ENCODE results near the gene NOP10.

The NOP10 gene

GRCh38 chr15:34342737-34343575, at the start of gene NOP10, which contains the start of gene NUTM1:
NOP10 (minus strand) TSS chr15:34343136; CDS start chr15:34343073, 63 bp downstream.
NUTM1 (plus strand) TSS chr15:34343315; CDS start chr15:34343697, 382 bp downstream.
- TF ChIP-seq CTCF (IDR thresholded peaks at IDR 0.05), result peak; percentile 92

DNA sequence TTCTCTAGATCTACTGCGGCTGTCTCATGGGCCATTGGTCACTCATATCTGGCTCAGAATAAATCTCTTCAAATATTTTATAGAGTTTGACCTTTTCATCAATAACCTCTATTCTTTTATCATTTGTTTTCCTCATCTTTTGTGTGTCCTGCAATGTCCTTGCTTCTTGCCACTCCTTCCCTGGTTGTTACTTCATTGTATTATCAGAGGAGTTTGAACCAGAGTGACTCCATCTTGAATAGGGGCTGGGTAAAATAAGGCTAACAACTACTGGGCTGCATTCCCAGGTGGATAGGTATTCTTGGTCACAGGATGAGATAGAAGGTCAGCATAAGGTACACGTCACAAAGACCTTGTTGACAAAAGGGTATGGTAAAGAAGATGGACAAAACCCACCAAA, 33.9 kb upstream of the NOP10 start:
- no peak for TF ChIP-seq CTCF (IDR thresholded peaks at IDR 0.05)

GRCh38 chr15:34374816-34375215, 31.9 kb upstream of the NOP10 start:
- TF ChIP-seq CTCF (IDR thresholded peaks at IDR 0.05), result no peak

GRCh38 chr15:34373951-34374350, 31.0 kb upstream of the NOP10 start:
- TF ChIP-seq CTCF (IDR thresholded peaks at IDR 0.05), result no peak

DNA sequence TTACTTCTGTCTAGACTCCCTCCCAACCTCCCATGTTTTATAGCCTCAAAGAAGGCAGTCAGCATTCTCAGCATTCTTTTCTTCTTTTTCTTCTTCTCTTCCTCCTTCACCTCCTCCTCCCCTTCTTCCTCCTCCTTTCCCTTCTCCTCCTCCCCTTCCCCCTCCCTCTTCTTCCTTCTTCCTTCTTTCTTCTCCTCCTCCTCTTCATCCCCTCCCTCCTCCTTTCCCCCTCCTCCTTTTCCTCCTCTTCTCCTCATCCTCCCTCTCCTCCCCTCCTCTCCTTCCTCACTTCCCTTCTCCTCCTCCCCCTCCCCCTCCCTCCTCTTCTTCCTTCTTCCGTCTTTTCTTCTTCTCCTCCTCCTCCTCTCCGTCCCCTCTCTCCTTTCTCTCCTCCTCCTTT, 27.7 kb upstream of the NOP10 start:
- TF ChIP-seq CTCF (IDR thresholded peaks at IDR 0.05), result no peak

DNA sequence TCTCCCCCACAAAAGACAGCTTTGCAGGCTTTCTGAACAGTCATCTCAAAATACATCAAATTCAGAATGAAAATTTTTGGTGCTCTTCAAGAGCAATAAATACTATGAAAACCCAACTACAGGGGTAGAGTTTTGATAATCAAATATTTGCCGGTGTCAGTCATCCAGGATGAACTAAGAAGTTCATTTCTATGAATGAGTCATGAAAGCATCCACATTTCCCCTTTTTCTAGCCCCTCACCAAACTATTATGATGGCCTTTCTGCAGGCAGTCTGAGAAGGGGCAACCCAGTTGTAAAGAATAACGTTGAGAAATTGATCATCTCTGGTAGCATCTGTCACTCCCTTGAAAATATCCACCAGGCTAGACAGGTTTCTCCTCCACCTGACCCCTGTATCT, 27.2 kb upstream of the NOP10 start:
- TF ChIP-seq CTCF (IDR thresholded peaks at IDR 0.05), result no peak

DNA sequence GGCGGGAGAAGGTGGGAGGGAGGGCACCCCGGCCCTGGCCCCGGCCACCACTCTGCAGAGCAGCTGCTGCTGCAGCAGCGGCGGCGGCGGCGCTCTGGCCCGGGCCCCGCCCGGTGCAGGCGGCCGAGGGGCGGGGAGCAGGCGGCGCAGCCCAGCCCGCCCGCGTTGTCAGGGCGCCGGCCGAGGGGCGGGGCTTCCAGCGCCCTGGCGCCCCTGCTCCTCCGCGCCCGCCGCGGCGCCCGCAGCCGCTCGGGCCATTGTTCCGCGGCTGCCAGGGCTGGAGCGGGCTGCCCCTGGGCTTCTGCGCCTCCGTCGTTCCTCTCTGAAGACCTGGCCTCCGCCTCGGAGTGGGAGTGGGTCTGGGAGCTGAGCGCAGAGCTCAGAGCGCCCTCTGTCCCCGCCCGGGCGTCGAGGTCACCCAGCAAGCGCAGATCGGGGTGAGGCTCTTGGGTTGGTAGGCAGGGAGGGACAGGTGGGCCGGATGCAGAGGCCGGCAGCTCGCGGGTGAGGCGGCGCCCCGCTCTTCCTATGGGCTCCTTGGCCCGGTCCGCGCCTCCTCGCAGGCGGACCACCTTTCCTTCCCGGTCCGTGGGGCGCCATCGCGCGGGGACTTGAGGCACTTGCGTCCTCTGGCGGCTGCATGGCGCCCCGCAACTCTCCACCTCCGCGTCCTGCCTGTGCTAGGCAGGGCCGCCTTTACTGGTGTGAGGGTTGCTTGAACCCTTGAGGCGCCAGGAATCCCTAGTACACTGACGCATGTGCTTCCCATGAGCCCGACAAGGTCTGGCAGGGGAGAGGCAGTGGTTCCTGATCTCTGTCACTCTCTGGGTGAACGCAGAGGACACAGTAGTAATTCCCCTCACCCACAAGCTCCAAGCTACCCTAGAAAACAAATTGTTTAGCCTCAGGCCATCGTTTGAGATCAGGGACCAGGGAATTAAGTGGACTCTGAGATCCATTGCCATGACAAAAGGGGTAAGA, 24.5 kb upstream of the NOP10 start, which contains the start of gene LPCAT4:
Gene LPCAT4, minus strand, starts transcription at position 96 of the 981 bp plus-strand sequence. CDS start 96 bp downstream, outside the sequence.
- peak; percentile 98 for TF ChIP-seq CTCF (IDR thresholded peaks at IDR 0.05)

All from LNCAP (cell line).